Measurements from ENCODE around the gene TMEM164. TPM values are rescaled to one million over a fixed set of nuclear protein-coding genes. Genes with fewer than 3 reads are reported as not detected.

Gene TMEM164
- polyA plus RNA-seq, 1 experiment, result 7.7 TPM

- no peaks in the 10 kb centered on the region for H3K36me3 ChIP-seq (ENCODE audit: control insufficient read depth, insufficient read depth, low read length)
- no peaks in the 10 kb centered on the region for H3K27me3 ChIP-seq (ENCODE audit: control insufficient read depth, insufficient read depth, low read length)
- ChIA-PET POLR2A (no interaction called here), CTCF (no interaction called here)
- no peak for TF ChIP-seq CTCF (IDR thresholded peaks at IDR 0.05; ENCODE audit: insufficient read depth, low read depth, low read length)
- DNase-seq (ENCODE audit: low read depth), result no peak
- H3K4me3 ChIP-seq (ENCODE audit: low read depth, low read length), result no peak overlapping the region
These were observed 136.3 kb downstream of the TMEM164 start for GRCh38 chrX:110139172-110139571.

GRCh38 chrX:110142096-110142495, 139.2 kb downstream of the TMEM164 start:
- no peak for TF ChIP-seq CTCF (IDR thresholded peaks at IDR 0.05; ENCODE audit: insufficient read depth, low read depth, low read length)
- POLR2A ChIA-PET, result no interaction called here
- DNase-seq (ENCODE audit: low read depth), result no peak
- Histone ChIP-seq H3K36me3 (ENCODE audit: control insufficient read depth, insufficient read depth, low read length) (no peaks in the 10 kb centered on the region), H3K27me3 (ENCODE audit: control insufficient read depth, insufficient read depth, low read length) (no peaks in the 10 kb centered on the region), H3K4me3 (ENCODE audit: low read depth, low read length) (no peak overlapping the region)
- CTCF ChIA-PET, result no interaction called here

GRCh38 chrX:110143454-110144210, 140.7 kb downstream of the TMEM164 start:
- CTCF ChIA-PET, result no interaction called here
- DNase-seq (ENCODE audit: low read depth), result no peak
- Histone ChIP-seq H3K27me3 (ENCODE audit: control insufficient read depth, insufficient read depth, low read length) (no peaks in the 10 kb centered on the region), H3K36me3 (ENCODE audit: control insufficient read depth, insufficient read depth, low read length) (no peaks in the 10 kb centered on the region), H3K4me3 (ENCODE audit: low read depth, low read length) (no peak overlapping the region)
- POLR2A ChIA-PET, result no interaction called here
- TF ChIP-seq CTCF (IDR thresholded peaks at IDR 0.05; ENCODE audit: insufficient read depth, low read depth, low read length), result no peak

GRCh38 chrX:110145311-110145710, 142.4 kb downstream of the TMEM164 start:
- ChIA-PET POLR2A (no interaction called here), CTCF (interaction anchor here (0.7 to 4.2 kb wide), 9 partner anchors 11 to 274 kb away, joined by 3 to 73 read pairs (median 11); no protein-coding TSS in a partner anchor)
- no peak for DNase-seq (ENCODE audit: low read depth)
- Histone ChIP-seq H3K4me3 (ENCODE audit: low read depth, low read length) (no peak overlapping the region), H3K36me3 (ENCODE audit: control insufficient read depth, insufficient read depth, low read length) (no peaks in the 10 kb centered on the region), H3K27me3 (ENCODE audit: control insufficient read depth, insufficient read depth, low read length) (no peaks in the 10 kb centered on the region)
- no peak for TF ChIP-seq CTCF (IDR thresholded peaks at IDR 0.05; ENCODE audit: insufficient read depth, low read depth, low read length)

GRCh38 chrX:110145854-110146253, 142.9 kb downstream of the TMEM164 start:
- ChIA-PET POLR2A (no interaction called here), CTCF (interaction anchor here (0.5 to 4.2 kb wide), 25 partner anchors 10 to 448 kb away, joined by 3 to 73 read pairs (median 4); partner anchors contain the start of gene TMEM164)
- no peak for DNase-seq (ENCODE audit: low read depth)
- peak; percentile 53 for TF ChIP-seq CTCF (IDR thresholded peaks at IDR 0.05; ENCODE audit: insufficient read depth, low read depth, low read length)
- Histone ChIP-seq H3K36me3 (ENCODE audit: control insufficient read depth, insufficient read depth, low read length) (no peaks in the 10 kb centered on the region), H3K4me3 (ENCODE audit: low read depth, low read length) (no peak overlapping the region), H3K27me3 (ENCODE audit: control insufficient read depth, insufficient read depth, low read length) (no peaks in the 10 kb centered on the region)
